Gastroesophageal sphincter (tissue), 4 donors: Measurements from ENCODE around the gene PNPLA3. TPM values are rescaled to one million over a fixed set of nuclear protein-coding genes. Genes with fewer than 3 reads are reported as not detected.

Experiments used
- ATAC-seq: fragments of 150-250 bp; one replicate; pipeline ENCODE4 v1.9.1; 2016; ENCODE audit warnings: mild to moderate bottlenecking, moderate library complexity
- H3K27ac ChIP-seq, 4 donors: fragments of 200-600 bp; sonication (generic) in 3 of 4; 1 replicate in 3 of 4; 2 replicates in 1 of 4; pipeline ENCODE4 v1.5.1; 2016 to 2019
- H3K27me3 ChIP-seq: fragments of 200-600 bp; sonication (generic); one replicate; pipeline ENCODE4 v1.5.1; 2019
- H3K36me3 ChIP-seq, 2 donors: fragments of 200-600 bp; sonication (generic); one replicate each; pipeline ENCODE4 v1.5.1; 2019; ENCODE audit warnings: control low read depth in 1 of 2
- H3K4me1 ChIP-seq, 3 donors: fragments of 200-600 bp; sonication (generic); 1 replicate in 2 of 3; 2 replicates in 1 of 3; pipeline ENCODE4 v1.5.1; 2016 to 2019; ENCODE audit warnings: control low read depth in 2 of 3
- H3K4me3 ChIP-seq, 2 donors: fragments of 200-600 bp; sonication (generic); one replicate each; pipeline ENCODE4 v1.5.1; 2019; ENCODE audit warnings: mild to moderate bottlenecking in 1 of 2, moderate library complexity in 1 of 2
- H3K9me3 ChIP-seq, 3 donors: fragments of 200-600 bp; sonication (generic); one replicate each; pipeline ENCODE4 v1.5.1; 2017 to 2019; ENCODE audit warnings: control low read depth in 2 of 3
- CTCF ChIP-seq, 4 experiments: fragments of 200-600 bp in 2 of 4; fragments of 450-650 bp in 2 of 4; sonication (generic) in 1 of 4; IDR thresholded peaks; one replicate each; pipeline ENCODE4 v1.5.1; 2017 to 2019; ENCODE audit warnings: antibody characterized with exemption in 4 of 4, mild to moderate bottlenecking in 2 of 4, moderate library complexity in 2 of 4
- EP300 ChIP-seq: sonication (generic); formaldehyde crosslinking; IDR thresholded peaks from one replicate; pipeline ENCODE4 v1.6.1; 2017; ENCODE audit warnings: antibody characterized with exemption, mild to moderate bottlenecking
- POLR2A ChIP-seq, 2 donors: fragments of 450-650 bp; IDR thresholded peaks; one replicate each; pipeline ENCODE4 v1.6.1; 2017; ENCODE audit warnings: antibody characterized with exemption in 2 of 2, mild to moderate bottlenecking in 2 of 2, moderate library complexity in 1 of 2
- POLR2AphosphoS5 ChIP-seq: sonication (generic); formaldehyde crosslinking; IDR thresholded peaks from one replicate; pipeline ENCODE4 v1.6.1; 2017; ENCODE audit warnings: antibody characterized with exemption
- WGBS, 2 donors: methylation state at CpG; one replicate each; pipeline ENCODE4 v1.1.5; 2018; ENCODE audit warnings: low coverage in 1 of 2; 5-methylcytosine and 5-hydroxymethylcytosine counted together
- total RNA-seq, 4 donors: library from RNA; depleted of rRNA; stranded (reverse); fragments of >200 nt; gene quantifications; one replicate each; pipeline ENCODE4 v1.1.0, GENCODE V29; 2016

The PNPLA3 gene
- not detected for total RNA-seq

- H3K36me3 ChIP-seq = no peaks in the 10 kb centered on the region
- no peak for TF ChIP-seq CTCF (IDR thresholded peaks at IDR 0.05)
- TF ChIP-seq POLR2A (IDR thresholded peaks at IDR 0.05) = peak in 1 of 2 donors; percentile 23
- H3K9me3 ChIP-seq = peaks cover 0 to 6% (median 0%) of the 10 kb centered on the region in 3 donors
- WGBS, 2 donors = no CpG with 5 or more reads among the region's 100 CpGs
- peaks cover 78% of the 10 kb centered on the region for H3K27me3 ChIP-seq
- peak within 1 kb of the TSS; percentile 49 to 59 for H3K4me3 ChIP-seq
- peaks cover 0 to 18% (median 0%) of the 10 kb centered on the region in 3 donors for H3K4me1 ChIP-seq
- H3K27ac ChIP-seq = peak within 1 kb of the TSS in 1 of 4 donors; percentile 47
- peak; percentile 92 for ATAC-seq
Measured at GRCh38 chr22:43923631-43924464, at the start of gene PNPLA3. Gene PNPLA3 (plus strand): TSS chr22:43923805. CDS start chr22:43923912, 107 bp downstream.

- no peak for TF ChIP-seq POLR2A (IDR thresholded peaks at IDR 0.05)
- TF ChIP-seq CTCF (IDR thresholded peaks at IDR 0.05) = no peak
- no peak overlapping the region for H3K4me3 ChIP-seq
- 74 to 93% methylated on average over 2 to 3 of the region's 5 CpGs for WGBS, 2 donors
- no peak overlapping the region for H3K27ac ChIP-seq
- peaks cover 84% of the 10 kb centered on the region for H3K27me3 ChIP-seq
- no peaks in the 10 kb centered on the region for H3K36me3 ChIP-seq
- no peaks in the 10 kb centered on the region for H3K4me1 ChIP-seq
- H3K9me3 ChIP-seq = peaks cover 0 to 2% (median 0%) of the 10 kb centered on the region in 3 donors
- ATAC-seq = no peak
Measured at GRCh38 chr22:43876866-43877509, 46.6 kb upstream of the PNPLA3 start.

- Histone ChIP-seq H3K36me3 (no peaks in the 10 kb centered on the region), H3K4me3 (no peak overlapping the region), H3K4me1 (no peaks in the 10 kb centered on the region), H3K9me3 (no peaks in the 10 kb centered on the region), H3K27ac (no peak overlapping the region), H3K27me3 (peaks cover 86% of the 10 kb centered on the region)
- no peak for TF ChIP-seq POLR2A (IDR thresholded peaks at IDR 0.05)
- no peak for TF ChIP-seq POLR2AphosphoS5
- no peak for TF ChIP-seq EP300
- no peak for TF ChIP-seq CTCF (IDR thresholded peaks at IDR 0.05)
- no peak for ATAC-seq
- 23 to 42% methylated on average over 4 to 5 of the region's 12 CpGs for WGBS, 2 donors
Measured at GRCh38 chr22:43878079-43878795, 45.4 kb upstream of the PNPLA3 start.

- Histone ChIP-seq H3K27ac (no peak overlapping the region), H3K4me3 (no peak overlapping the region), H3K36me3 (no peaks in the 10 kb centered on the region), H3K9me3 (no peaks in the 10 kb centered on the region), H3K27me3 (peaks cover 79% of the 10 kb centered on the region), H3K4me1 (no peaks in the 10 kb centered on the region)
- no peak for ATAC-seq
- WGBS, 2 donors = 56 to 77% methylated on average over 6 to 8 of the region's 12 CpGs
- TF ChIP-seq EP300 = no peak
- TF ChIP-seq CTCF (IDR thresholded peaks at IDR 0.05) = no peak
- TF ChIP-seq POLR2A (IDR thresholded peaks at IDR 0.05) = no peak
- TF ChIP-seq POLR2AphosphoS5 = no peak
Measured at GRCh38 chr22:43878831-43879550, 44.6 kb upstream of the PNPLA3 start.
